Activated CD4-positive, CD25-positive, alpha-beta regulatory T cell treated with anti-CD3 and anti-CD28 coated beads, Interleukin-2, amount 50 U/mL, for 72 hours (primary cell): ENCODE results near the gene ZNF536.
"Not testable (repeated sequence)": the region's sequence is repeated elsewhere in the genome, so short reads cannot be mapped to it uniquely, and the experiment has no call there.

Source experiments
- DNase-seq: peaks from one replicate; pipeline ENCODE4 v3.0.0; 2021

ZNF536 gene

GRCh38 chr19:30342901-30343300, 29.3 kb upstream of the ZNF536 start:
- peak; percentile 13 for DNase-seq

GRCh38 chr19:30344446-30345425, 27.4 kb upstream of the ZNF536 start:
- DNase-seq = no peak

GRCh38 chr19:30345686-30346085, 26.5 kb upstream of the ZNF536 start:
- DNase-seq = no peak

- DNase-seq = not testable (repeated sequence)
Measured at GRCh38 chr19:30346468-30346867, 25.7 kb upstream of the ZNF536 start.

- no peak for DNase-seq
Measured at GRCh38 chr19:30349131-30349730, 23.0 kb upstream of the ZNF536 start.

GRCh38 chr19:30350692-30351663, 21.2 kb upstream of the ZNF536 start:
- no peak for DNase-seq

- DNase-seq = no peak
Measured at GRCh38 chr19:30351774-30352173, 20.4 kb upstream of the ZNF536 start.

GRCh38 chr19:30353394-30353945, 18.7 kb upstream of the ZNF536 start:
- no peak for DNase-seq

- no peak for DNase-seq
Measured at GRCh38 chr19:30355586-30355985, 16.6 kb upstream of the ZNF536 start.

- no peak for DNase-seq
Measured at GRCh38 chr19:30356951-30357579, 15.1 kb upstream of the ZNF536 start.

- no peak for DNase-seq
Measured at GRCh38 chr19:30357580-30357954, 14.6 kb upstream of the ZNF536 start.

GRCh38 chr19:30358319-30358718, 13.9 kb upstream of the ZNF536 start:
- DNase-seq = no peak

GRCh38 chr19:30358821-30359580, 13.2 kb upstream of the ZNF536 start:
- no peak for DNase-seq

GRCh38 chr19:30359936-30360335, 12.2 kb upstream of the ZNF536 start:
- DNase-seq = no peak

- no peak for DNase-seq
Measured at GRCh38 chr19:30360376-30361106, 11.6 kb upstream of the ZNF536 start.

- no peak for DNase-seq
Measured at GRCh38 chr19:30361107-30361447, 11.1 kb upstream of the ZNF536 start.

- no peak for DNase-seq
Measured at GRCh38 chr19:30361721-30362120, 10.5 kb upstream of the ZNF536 start.

- DNase-seq = no peak
Measured at GRCh38 chr19:30362156-30362754, 9.9 kb upstream of the ZNF536 start.

- DNase-seq = no peak
Measured at GRCh38 chr19:30363073-30363472, 9.1 kb upstream of the ZNF536 start.
